Keratinocyte (primary cell): ENCODE results near the gene EDA.

Experiments
- EZH2 ChIP-seq: IDR thresholded peaks from one replicate; pipeline ENCODE4 v1.6.1; 2012; ENCODE audit warnings: inconsistent platforms, mild to moderate bottlenecking, low read length, moderate library complexity
- TF ChIP-seq, protein P1 (sequence below), 3 experiments: IDR thresholded peaks in 1 of 3; conservative IDR thresholded peaks in 1 of 3; optimal IDR thresholded peaks in 1 of 3; 2 replicates in 2 of 3; 3 replicates in 1 of 3; pipeline versions ENCODE3 to v1.5.1; 2011; ENCODE audit warnings: low read length in 3 of 3, mild to moderate bottlenecking in 3 of 3, moderate library complexity in 2 of 3, control low read depth in 1 of 3, inconsistent platforms in 1 of 3; ENCODE audit not compliant: insufficient read depth in 2 of 3; ENCODE audit errors: extremely low read depth in 1 of 3

- TF ChIP-seq, protein P1, sequence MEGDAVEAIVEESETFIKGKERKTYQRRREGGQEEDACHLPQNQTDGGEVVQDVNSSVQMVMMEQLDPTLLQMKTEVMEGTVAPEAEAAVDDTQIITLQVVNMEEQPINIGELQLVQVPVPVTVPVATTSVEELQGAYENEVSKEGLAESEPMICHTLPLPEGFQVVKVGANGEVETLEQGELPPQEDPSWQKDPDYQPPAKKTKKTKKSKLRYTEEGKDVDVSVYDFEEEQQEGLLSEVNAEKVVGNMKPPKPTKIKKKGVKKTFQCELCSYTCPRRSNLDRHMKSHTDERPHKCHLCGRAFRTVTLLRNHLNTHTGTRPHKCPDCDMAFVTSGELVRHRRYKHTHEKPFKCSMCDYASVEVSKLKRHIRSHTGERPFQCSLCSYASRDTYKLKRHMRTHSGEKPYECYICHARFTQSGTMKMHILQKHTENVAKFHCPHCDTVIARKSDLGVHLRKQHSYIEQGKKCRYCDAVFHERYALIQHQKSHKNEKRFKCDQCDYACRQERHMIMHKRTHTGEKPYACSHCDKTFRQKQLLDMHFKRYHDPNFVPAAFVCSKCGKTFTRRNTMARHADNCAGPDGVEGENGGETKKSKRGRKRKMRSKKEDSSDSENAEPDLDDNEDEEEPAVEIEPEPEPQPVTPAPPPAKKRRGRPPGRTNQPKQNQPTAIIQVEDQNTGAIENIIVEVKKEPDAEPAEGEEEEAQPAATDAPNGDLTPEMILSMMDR (optimal IDR thresholded peaks at IDR 0.05 in 1 of 3, IDR thresholded peaks at IDR 0.05 in 1 of 3, conservative IDR thresholded peaks at IDR 0.05 in 1 of 3; ENCODE audit: extremely low read depth in 1 of 3, insufficient read depth in 2 of 3, low read length in 3 of 3): no peak
- TF ChIP-seq EZH2: no peak
Measured at GRCh38 chrX:69724307-69724706, 108.4 kb downstream of the EDA start.
